NCI-H2107 treated with DMSO at 0.1 percent for 48 hours (cell line): Measurements from ENCODE around the gene CCR2.
"Not testable (repeated sequence)": the region's sequence is repeated elsewhere in the genome, so short reads cannot be mapped to it uniquely, and the experiment has no call there.

Experiments used
- DNase-seq: peaks from one replicate; lab custom pipeline; 2025; ENCODE audit not compliant: unreplicated experiment; lab: John Stamatoyannopoulos, UW

CCR2 gene

GRCh38 chr3:46353647-46354410 lies at the start of gene CCR2:
Gene CCR2 (plus strand): TSS chr3:46354111. CDS start chr3:46357528, 3,417 bp downstream.
- DNase-seq, result no peak

- no peak for DNase-seq
These were observed 49.2 kb upstream of the CCR2 start for GRCh38 chr3:46304739-46305138.

GRCh38 chr3:46312991-46313390 lies 40.9 kb upstream of the CCR2 start:
- DNase-seq, result no peak

- no peak for DNase-seq
These were observed 39.4 kb upstream of the CCR2 start for GRCh38 chr3:46314517-46314916.

GRCh38 chr3:46316206-46316605 lies 37.7 kb upstream of the CCR2 start:
- DNase-seq, result no peak

- DNase-seq, result no peak
These were observed 35.5 kb upstream of the CCR2 start for GRCh38 chr3:46318207-46318927.

- no peak for DNase-seq
These were observed 32.3 kb upstream of the CCR2 start for GRCh38 chr3:46321461-46322104.

- no peak for DNase-seq
These were observed 29.9 kb upstream of the CCR2 start for GRCh38 chr3:46324036-46324435.

GRCh38 chr3:46325645-46326300 lies 28.1 kb upstream of the CCR2 start:
- no peak for DNase-seq

GRCh38 chr3:46330676-46331075 lies 23.2 kb upstream of the CCR2 start:
- not testable (repeated sequence) for DNase-seq

- DNase-seq, result no peak
These were observed 19.0 kb upstream of the CCR2 start for GRCh38 chr3:46334741-46335478.

GRCh38 chr3:46335541-46335940 lies 18.4 kb upstream of the CCR2 start:
- no peak for DNase-seq

GRCh38 chr3:46337911-46338310 lies 16.0 kb upstream of the CCR2 start:
- no peak for DNase-seq

- DNase-seq, result no peak
These were observed 15.1 kb upstream of the CCR2 start for GRCh38 chr3:46338840-46339239.

- no peak for DNase-seq
These were observed 9.4 kb upstream of the CCR2 start for GRCh38 chr3:46344476-46344875.

GRCh38 chr3:46348823-46349482 lies 5.0 kb upstream of the CCR2 start:
- DNase-seq, result no peak

GRCh38 chr3:46349484-46350261 lies 4.2 kb upstream of the CCR2 start:
- no peak for DNase-seq

- DNase-seq, result no peak
These were observed 3.7 kb upstream of the CCR2 start for GRCh38 chr3:46350262-46350565.

- DNase-seq, result no peak
These were observed 2.3 kb upstream of the CCR2 start for GRCh38 chr3:46351646-46352045.

- DNase-seq, result no peak
These were observed 821 bp upstream of the CCR2 start for GRCh38 chr3:46353090-46353489.
